ENCODE results near the gene GRK6.

GRCh38 chr5:177392765-177393164, 33.7 kb upstream of the GRK6 start:
- TF ChIP-seq CTCF (IDR thresholded peaks at IDR 0.05; ENCODE audit: poor library complexity, severe bottlenecking): no peak
- TF ChIP-seq EP300 (conservative IDR thresholded peaks at IDR 0.05; ENCODE audit: poor library complexity, severe bottlenecking): no peak
- TF ChIP-seq POLR2AphosphoS5 (IDR thresholded peaks at IDR 0.05): no peak
- no peak for TF ChIP-seq RAD21 (conservative IDR thresholded peaks at IDR 0.05)
- TF ChIP-seq MXI1 (conservative IDR thresholded peaks at IDR 0.05; ENCODE audit: poor library complexity, severe bottlenecking): no peak
- TF ChIP-seq SMC3 (conservative IDR thresholded peaks at IDR 0.05; ENCODE audit: poor library complexity): no peak
- TF ChIP-seq REST (IDR thresholded peaks at IDR 0.05; ENCODE audit: borderline replicate concordance): no peak
- TF ChIP-seq EZH2 (IDR thresholded peaks at IDR 0.05; ENCODE audit: borderline replicate concordance, insufficient read depth, low read length, poor library complexity, severe bottlenecking): no peak
- no peak for TF ChIP-seq TAF1 (IDR thresholded peaks at IDR 0.05; ENCODE audit: low read depth)

All from neural cell (in vitro differentiated cells).